Iris pigment epithelial cell (primary cell): ENCODE data around the gene DAPK2.

Experiments used
- DNase-seq: peaks from one replicate; pipeline ENCODE4 v3.0.0-alpha.2; 2011; ENCODE audit warnings: low read depth

The DAPK2 gene

GRCh38 chr15:63869371-63870042 lies 176.8 kb downstream of the DAPK2 start:
- DNase-seq = no peak

- no peak for DNase-seq
Observed at GRCh38 chr15:63864186-63864585, 182.1 kb downstream of the DAPK2 start.

GRCh38 chr15:63861946-63862517 lies 184.3 kb downstream of the DAPK2 start:
- no peak for DNase-seq

- no peak for DNase-seq
Observed at GRCh38 chr15:63860555-63860954, 185.7 kb downstream of the DAPK2 start.

GRCh38 chr15:63860155-63860554 lies 186.1 kb downstream of the DAPK2 start:
- DNase-seq = no peak

- DNase-seq = peak; percentile 56
Observed at GRCh38 chr15:63858881-63859280, 187.4 kb downstream of the DAPK2 start.

GRCh38 chr15:63858448-63858847 lies 187.8 kb downstream of the DAPK2 start:
- no peak for DNase-seq

GRCh38 chr15:63857461-63857856 lies 188.8 kb downstream of the DAPK2 start:
- DNase-seq = no peak
